ENCODE results near the gene URI1.

URI1 gene

GRCh38 chr19:30059741-30060457 lies 117.9 kb downstream of the URI1 start:
- no peak for DNase-seq
- no peak overlapping the region for H3K27ac ChIP-seq
- H3K9me3 ChIP-seq (ENCODE audit: severe bottlenecking): no peaks in the 10 kb centered on the region
- no peaks in the 10 kb centered on the region for H3K27me3 ChIP-seq (ENCODE audit: insufficient read depth, low read depth, severe bottlenecking)
- no peak overlapping the region for H3K4me3 ChIP-seq (ENCODE audit: low read depth, low read length)
- no peak for TF ChIP-seq CTCF (IDR thresholded peaks at IDR 0.05; ENCODE audit: low read depth, low read length)
- H3K36me3 ChIP-seq: no peaks in the 10 kb centered on the region

- Histone ChIP-seq H3K4me3 (ENCODE audit: low read depth, low read length) (no peak overlapping the region), H3K27me3 (ENCODE audit: insufficient read depth, low read depth, severe bottlenecking) (no peaks in the 10 kb centered on the region), H3K36me3 (no peaks in the 10 kb centered on the region), H3K9me3 (ENCODE audit: severe bottlenecking) (no peaks in the 10 kb centered on the region), H3K27ac (no peak overlapping the region)
- no peak for DNase-seq
- no peak for TF ChIP-seq CTCF (IDR thresholded peaks at IDR 0.05; ENCODE audit: low read depth, low read length)
These were observed 118.6 kb downstream of the URI1 start for GRCh38 chr19:30060531-30061222.

DNA sequence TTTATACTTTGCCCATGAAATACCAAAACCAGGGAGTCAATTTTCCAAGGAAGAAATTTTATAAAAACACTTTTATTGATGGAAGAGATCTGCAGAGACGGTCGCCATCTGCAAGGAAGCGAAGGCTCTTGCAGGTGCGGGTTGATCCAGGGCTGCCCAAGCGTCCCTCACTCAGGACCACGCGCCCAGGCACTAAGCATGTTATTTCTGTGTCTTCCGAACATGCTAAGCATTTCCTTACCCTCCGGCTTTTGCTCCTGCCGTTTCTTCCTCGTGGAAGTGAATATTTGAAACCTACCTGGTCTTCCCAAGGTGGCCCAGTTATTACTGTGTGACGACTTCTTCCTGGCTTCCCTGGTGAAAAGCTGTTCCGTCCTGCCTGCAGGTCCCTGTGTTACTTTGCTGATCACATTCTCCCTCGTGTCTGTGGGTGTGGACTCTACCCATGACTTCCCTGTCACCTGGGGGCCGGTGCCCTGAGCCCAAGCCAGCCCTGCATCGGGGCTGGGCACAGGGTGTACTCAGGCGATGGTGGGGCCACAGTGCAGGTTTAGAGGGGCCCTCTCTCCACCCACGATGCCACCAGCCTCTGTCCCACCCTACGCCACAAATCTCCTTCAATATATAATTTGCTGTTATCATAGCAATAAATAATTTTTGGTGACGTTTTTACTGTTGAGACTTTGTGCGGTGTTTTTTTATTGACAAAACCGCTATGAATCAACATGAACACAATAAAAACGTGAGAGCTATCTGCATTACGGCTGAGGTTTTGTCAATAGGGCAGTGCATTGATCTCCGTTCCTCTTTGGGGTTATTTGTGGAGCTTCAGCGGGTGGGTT lies 119.4 kb downstream of the URI1 start:
- DNase-seq: no peak
- no peaks in the 10 kb centered on the region for H3K36me3 ChIP-seq
- H3K9me3 ChIP-seq (ENCODE audit: severe bottlenecking): no peaks in the 10 kb centered on the region
- H3K27ac ChIP-seq: no peak overlapping the region
- no peak for TF ChIP-seq CTCF (IDR thresholded peaks at IDR 0.05; ENCODE audit: low read depth, low read length)
- no peaks in the 10 kb centered on the region for H3K27me3 ChIP-seq (ENCODE audit: insufficient read depth, low read depth, severe bottlenecking)
- H3K4me3 ChIP-seq (ENCODE audit: low read depth, low read length): no peak overlapping the region

GRCh38 chr19:30062065-30062906 lies 120.2 kb downstream of the URI1 start:
- Histone ChIP-seq H3K4me3 (ENCODE audit: low read depth, low read length) (no peak overlapping the region), H3K36me3 (no peaks in the 10 kb centered on the region), H3K27me3 (ENCODE audit: insufficient read depth, low read depth, severe bottlenecking) (no peaks in the 10 kb centered on the region), H3K9me3 (ENCODE audit: severe bottlenecking) (no peaks in the 10 kb centered on the region), H3K27ac (no peak overlapping the region)
- no peak for DNase-seq
- TF ChIP-seq CTCF (IDR thresholded peaks at IDR 0.05; ENCODE audit: low read depth, low read length): no peak

- Histone ChIP-seq H3K27ac (no peak overlapping the region), H3K27me3 (ENCODE audit: insufficient read depth, low read depth, severe bottlenecking) (no peaks in the 10 kb centered on the region), H3K4me3 (ENCODE audit: low read depth, low read length) (no peak overlapping the region), H3K36me3 (no peaks in the 10 kb centered on the region), H3K9me3 (ENCODE audit: severe bottlenecking) (no peaks in the 10 kb centered on the region)
- no peak for TF ChIP-seq CTCF (IDR thresholded peaks at IDR 0.05; ENCODE audit: low read depth, low read length)
- no peak for DNase-seq
These were observed 121.0 kb downstream of the URI1 start for GRCh38 chr19:30062907-30063649.

Data from WERI-Rb-1 (cell line).